GM21723 (cell line): ENCODE results near the gene SF3A2.

Experiments
- ATAC-seq: cut with Tn5 transposase; IDR thresholded peaks from one replicate; pipeline ENCODE4 v1.9.1; 2021; ENCODE audit warnings: mild to moderate bottlenecking, moderate library complexity; ENCODE audit not compliant: unreplicated experiment

The SF3A2 gene

GRCh38 chr19:2288338-2288817 lies 51.8 kb downstream of the SF3A2 start:
- ATAC-seq = no peak

GRCh38 chr19:2288818-2289713 lies 52.4 kb downstream of the SF3A2 start:
- ATAC-seq = no peak

- ATAC-seq = no peak
Observed at GRCh38 chr19:2289714-2290435, 53.3 kb downstream of the SF3A2 start.

- ATAC-seq = no peak
Observed at GRCh38 chr19:2290441-2291184, 54.0 kb downstream of the SF3A2 start.

GRCh38 chr19:2291185-2291751 lies 54.6 kb downstream of the SF3A2 start:
- ATAC-seq = no peak

- ATAC-seq = no peak
Observed at GRCh38 chr19:2294687-2295335, 58.2 kb downstream of the SF3A2 start.

- ATAC-seq = no peak
Observed at GRCh38 chr19:2296141-2296540, 59.5 kb downstream of the SF3A2 start.
